K562 (cell line): Measurements from ENCODE around the gene SLC1A3. TPM values are rescaled to one million over a fixed set of nuclear protein-coding genes. Genes with fewer than 3 reads are reported as not detected.

Source experiments
- ATF7 ChIP-seq: fragments of 450-650 bp; IDR thresholded peaks from 2 replicates; pipeline ENCODE4 v1.7.1; 2014; ENCODE audit warnings: mild to moderate bottlenecking, moderate library complexity
- ELF2 ChIP-seq: fragments of 250-450 bp; sonication (Bioruptor Pico); IDR thresholded peaks from 2 replicates; pipeline ENCODE4 v1.5.0; 2021; ENCODE audit warnings: mild to moderate bottlenecking
- KDM1A ChIP-seq, 2 experiments: fragments of 450-650 bp; IDR thresholded peaks; 2 replicates each; pipeline ENCODE4 v1.6.1; 2016; ENCODE audit warnings: mild to moderate bottlenecking in 2 of 2
- SIN3B ChIP-seq: fragments of 450-650 bp; IDR thresholded peaks from 2 replicates; pipeline ENCODE4 v1.6.1; 2017; ENCODE audit warnings: low read depth, mild to moderate bottlenecking, moderate library complexity
- SMAD4 ChIP-seq: fragments of 250-450 bp; sonication (Bioruptor Pico); conservative IDR thresholded peaks from 2 replicates; pipeline ENCODE4 v1.8.0; 2021; ENCODE audit warnings: inconsistent platforms, mild to moderate bottlenecking, moderate library complexity
- STAT5A ChIP-seq: IDR thresholded peaks from 2 replicates; pipeline ENCODE4 v1.6.1; 2012; ENCODE audit warnings: low read length, inconsistent platforms, borderline replicate concordance
- ZNF311 ChIP-seq: fragments of 250-450 bp; sonication (Bioruptor Pico); IDR thresholded peaks from 2 replicates; pipeline ENCODE4 v1.4.0; 2020; ENCODE audit warnings: mild to moderate bottlenecking, moderate library complexity
- ZNF77 ChIP-seq: fragments of 250-450 bp; sonication (Bioruptor Pico); IDR thresholded peaks from 2 replicates; pipeline ENCODE4 v1.5.0; 2020
- polyA plus RNA-seq, 8 experiments: library from polyadenylated mRNA; depleted of rRNA in 4 of 8; stranded (reverse) in 5 of 8; unstranded in 3 of 8; fragments of >200 nt; fragmentation: Nextera tagmentation in 2 of 8; fragmentation: Illumina TruSeq in 1 of 8; extraction: Ambion mirVana in 2 of 8; extraction: Trizol in 1 of 8; gene quantifications; 2 replicates each; pipeline versions ENCODE4 v1.2.1 to v1.2.3, GENCODE V29; 2011 to 2014; ENCODE audit warnings: inconsistent platforms in 1 of 8, missing spikeins in 1 of 8
- total RNA-seq, 7 experiments: library from RNA; depleted of rRNA in 6 of 7; stranded (reverse); fragments of >200 nt in 6 of 7; fragmentation: Illumina TruSeq in 2 of 7; extraction: Trizol in 2 of 7; gene quantifications; 2 replicates each; pipeline versions ENCODE4 v1.2.1 to v1.2.3, GENCODE V29; 2011 to 2021; ENCODE audit warnings: low replicate concordance in 1 of 7
- TF ChIP-seq, protein P1 (sequence below): fragments of 450-650 bp; IDR thresholded peaks from 2 replicates; pipeline ENCODE4 v1.6.1; 2017; ENCODE audit warnings: antibody characterized with exemption
- TF ChIP-seq, protein P2 (sequence below): fragments of 200-600 bp; sonication (generic); IDR thresholded peaks from one replicate; pipeline ENCODE4 v1.6.1; 2012; ENCODE audit warnings: mild to moderate bottlenecking, low read depth, low read length, inconsistent platforms
- TF ChIP-seq, protein P3 (sequence below): fragments of 250-450 bp; sonication (Bioruptor Pico); IDR thresholded peaks from 2 replicates; pipeline ENCODE4 v1.6.1; 2021; ENCODE audit warnings: mild to moderate bottlenecking
- TF ChIP-seq, protein P4 (sequence below): fragments of 450-650 bp; formaldehyde crosslinking; conservative IDR thresholded peaks from 2 replicates; pipeline ENCODE4 v1.4.0; 2022; ENCODE audit warnings: mild to moderate bottlenecking, missing genetic modification characterization

Gene SLC1A3
- total and polyA plus RNA-seq, 9 of the 15 experiments (the other 6 are each of a cell fraction or from before 2014, with no cell fraction given), result 0.13 TPM; not detected in 8

DNA sequence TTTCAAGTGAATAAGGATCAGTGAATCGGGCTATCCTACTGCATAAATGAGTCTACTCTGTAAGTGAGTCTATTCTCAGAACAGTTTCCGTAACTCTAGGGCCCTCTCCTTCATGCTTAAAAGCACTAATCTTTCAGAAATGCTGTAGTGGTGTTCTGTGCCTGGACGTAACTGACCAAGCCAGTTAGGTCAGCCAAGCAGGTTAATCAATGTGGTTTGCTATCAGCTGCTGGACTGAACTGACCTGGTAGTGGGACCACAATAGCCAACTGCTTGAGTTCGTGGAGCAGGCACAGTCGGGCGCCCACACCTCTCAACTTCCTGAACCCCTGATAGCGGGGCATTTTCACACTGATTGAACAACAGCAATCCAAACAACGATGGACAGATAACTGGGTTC lies 6.8 kb downstream of the SLC1A3 start (continued):
- TF ChIP-seq, protein P1, sequence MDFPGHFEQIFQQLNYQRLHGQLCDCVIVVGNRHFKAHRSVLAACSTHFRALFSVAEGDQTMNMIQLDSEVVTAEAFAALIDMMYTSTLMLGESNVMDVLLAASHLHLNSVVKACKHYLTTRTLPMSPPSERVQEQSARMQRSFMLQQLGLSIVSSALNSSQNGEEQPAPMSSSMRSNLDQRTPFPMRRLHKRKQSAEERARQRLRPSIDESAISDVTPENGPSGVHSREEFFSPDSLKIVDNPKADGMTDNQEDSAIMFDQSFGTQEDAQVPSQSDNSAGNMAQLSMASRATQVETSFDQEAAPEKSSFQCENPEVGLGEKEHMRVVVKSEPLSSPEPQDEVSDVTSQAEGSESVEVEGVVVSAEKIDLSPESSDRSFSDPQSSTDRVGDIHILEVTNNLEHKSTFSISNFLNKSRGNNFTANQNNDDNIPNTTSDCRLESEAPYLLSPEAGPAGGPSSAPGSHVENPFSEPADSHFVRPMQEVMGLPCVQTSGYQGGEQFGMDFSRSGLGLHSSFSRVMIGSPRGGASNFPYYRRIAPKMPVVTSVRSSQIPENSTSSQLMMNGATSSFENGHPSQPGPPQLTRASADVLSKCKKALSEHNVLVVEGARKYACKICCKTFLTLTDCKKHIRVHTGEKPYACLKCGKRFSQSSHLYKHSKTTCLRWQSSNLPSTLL, result no peak
- no peak for TF ChIP-seq KDM1A (IDR thresholded peaks at IDR 0.05)
- TF ChIP-seq ZNF77 (CRISPR knock-in tag), result no peak
- no peak for TF ChIP-seq STAT5A
- no peak for TF ChIP-seq SMAD4 (CRISPR knock-in tag)
- TF ChIP-seq ATF7, result no peak
- TF ChIP-seq, protein P2, sequence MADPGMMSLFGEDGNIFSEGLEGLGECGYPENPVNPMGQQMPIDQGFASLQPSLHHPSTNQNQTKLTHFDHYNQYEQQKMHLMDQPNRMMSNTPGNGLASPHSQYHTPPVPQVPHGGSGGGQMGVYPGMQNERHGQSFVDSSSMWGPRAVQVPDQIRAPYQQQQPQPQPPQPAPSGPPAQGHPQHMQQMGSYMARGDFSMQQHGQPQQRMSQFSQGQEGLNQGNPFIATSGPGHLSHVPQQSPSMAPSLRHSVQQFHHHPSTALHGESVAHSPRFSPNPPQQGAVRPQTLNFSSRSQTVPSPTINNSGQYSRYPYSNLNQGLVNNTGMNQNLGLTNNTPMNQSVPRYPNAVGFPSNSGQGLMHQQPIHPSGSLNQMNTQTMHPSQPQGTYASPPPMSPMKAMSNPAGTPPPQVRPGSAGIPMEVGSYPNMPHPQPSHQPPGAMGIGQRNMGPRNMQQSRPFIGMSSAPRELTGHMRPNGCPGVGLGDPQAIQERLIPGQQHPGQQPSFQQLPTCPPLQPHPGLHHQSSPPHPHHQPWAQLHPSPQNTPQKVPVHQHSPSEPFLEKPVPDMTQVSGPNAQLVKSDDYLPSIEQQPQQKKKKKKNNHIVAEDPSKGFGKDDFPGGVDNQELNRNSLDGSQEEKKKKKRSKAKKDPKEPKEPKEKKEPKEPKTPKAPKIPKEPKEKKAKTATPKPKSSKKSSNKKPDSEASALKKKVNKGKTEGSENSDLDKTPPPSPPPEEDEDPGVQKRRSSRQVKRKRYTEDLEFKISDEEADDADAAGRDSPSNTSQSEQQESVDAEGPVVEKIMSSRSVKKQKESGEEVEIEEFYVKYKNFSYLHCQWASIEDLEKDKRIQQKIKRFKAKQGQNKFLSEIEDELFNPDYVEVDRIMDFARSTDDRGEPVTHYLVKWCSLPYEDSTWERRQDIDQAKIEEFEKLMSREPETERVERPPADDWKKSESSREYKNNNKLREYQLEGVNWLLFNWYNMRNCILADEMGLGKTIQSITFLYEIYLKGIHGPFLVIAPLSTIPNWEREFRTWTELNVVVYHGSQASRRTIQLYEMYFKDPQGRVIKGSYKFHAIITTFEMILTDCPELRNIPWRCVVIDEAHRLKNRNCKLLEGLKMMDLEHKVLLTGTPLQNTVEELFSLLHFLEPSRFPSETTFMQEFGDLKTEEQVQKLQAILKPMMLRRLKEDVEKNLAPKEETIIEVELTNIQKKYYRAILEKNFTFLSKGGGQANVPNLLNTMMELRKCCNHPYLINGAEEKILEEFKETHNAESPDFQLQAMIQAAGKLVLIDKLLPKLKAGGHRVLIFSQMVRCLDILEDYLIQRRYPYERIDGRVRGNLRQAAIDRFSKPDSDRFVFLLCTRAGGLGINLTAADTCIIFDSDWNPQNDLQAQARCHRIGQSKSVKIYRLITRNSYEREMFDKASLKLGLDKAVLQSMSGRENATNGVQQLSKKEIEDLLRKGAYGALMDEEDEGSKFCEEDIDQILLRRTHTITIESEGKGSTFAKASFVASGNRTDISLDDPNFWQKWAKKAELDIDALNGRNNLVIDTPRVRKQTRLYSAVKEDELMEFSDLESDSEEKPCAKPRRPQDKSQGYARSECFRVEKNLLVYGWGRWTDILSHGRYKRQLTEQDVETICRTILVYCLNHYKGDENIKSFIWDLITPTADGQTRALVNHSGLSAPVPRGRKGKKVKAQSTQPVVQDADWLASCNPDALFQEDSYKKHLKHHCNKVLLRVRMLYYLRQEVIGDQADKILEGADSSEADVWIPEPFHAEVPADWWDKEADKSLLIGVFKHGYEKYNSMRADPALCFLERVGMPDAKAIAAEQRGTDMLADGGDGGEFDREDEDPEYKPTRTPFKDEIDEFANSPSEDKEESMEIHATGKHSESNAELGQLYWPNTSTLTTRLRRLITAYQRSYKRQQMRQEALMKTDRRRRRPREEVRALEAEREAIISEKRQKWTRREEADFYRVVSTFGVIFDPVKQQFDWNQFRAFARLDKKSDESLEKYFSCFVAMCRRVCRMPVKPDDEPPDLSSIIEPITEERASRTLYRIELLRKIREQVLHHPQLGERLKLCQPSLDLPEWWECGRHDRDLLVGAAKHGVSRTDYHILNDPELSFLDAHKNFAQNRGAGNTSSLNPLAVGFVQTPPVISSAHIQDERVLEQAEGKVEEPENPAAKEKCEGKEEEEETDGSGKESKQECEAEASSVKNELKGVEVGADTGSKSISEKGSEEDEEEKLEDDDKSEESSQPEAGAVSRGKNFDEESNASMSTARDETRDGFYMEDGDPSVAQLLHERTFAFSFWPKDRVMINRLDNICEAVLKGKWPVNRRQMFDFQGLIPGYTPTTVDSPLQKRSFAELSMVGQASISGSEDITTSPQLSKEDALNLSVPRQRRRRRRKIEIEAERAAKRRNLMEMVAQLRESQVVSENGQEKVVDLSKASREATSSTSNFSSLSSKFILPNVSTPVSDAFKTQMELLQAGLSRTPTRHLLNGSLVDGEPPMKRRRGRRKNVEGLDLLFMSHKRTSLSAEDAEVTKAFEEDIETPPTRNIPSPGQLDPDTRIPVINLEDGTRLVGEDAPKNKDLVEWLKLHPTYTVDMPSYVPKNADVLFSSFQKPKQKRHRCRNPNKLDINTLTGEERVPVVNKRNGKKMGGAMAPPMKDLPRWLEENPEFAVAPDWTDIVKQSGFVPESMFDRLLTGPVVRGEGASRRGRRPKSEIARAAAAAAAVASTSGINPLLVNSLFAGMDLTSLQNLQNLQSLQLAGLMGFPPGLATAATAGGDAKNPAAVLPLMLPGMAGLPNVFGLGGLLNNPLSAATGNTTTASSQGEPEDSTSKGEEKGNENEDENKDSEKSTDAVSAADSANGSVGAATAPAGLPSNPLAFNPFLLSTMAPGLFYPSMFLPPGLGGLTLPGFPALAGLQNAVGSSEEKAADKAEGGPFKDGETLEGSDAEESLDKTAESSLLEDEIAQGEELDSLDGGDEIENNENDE, result no peak
- TF ChIP-seq, protein P3, sequence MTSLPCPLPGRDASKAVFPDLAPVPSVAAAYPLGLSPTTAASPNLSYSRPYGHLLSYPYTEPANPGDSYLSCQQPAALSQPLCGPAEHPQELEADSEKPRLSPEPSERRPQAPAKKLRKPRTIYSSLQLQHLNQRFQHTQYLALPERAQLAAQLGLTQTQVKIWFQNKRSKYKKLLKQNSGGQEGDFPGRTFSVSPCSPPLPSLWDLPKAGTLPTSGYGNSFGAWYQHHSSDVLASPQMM, result no peak
- no peak for TF ChIP-seq ZNF311 (CRISPR knock-in tag)
- TF ChIP-seq, protein P4, sequence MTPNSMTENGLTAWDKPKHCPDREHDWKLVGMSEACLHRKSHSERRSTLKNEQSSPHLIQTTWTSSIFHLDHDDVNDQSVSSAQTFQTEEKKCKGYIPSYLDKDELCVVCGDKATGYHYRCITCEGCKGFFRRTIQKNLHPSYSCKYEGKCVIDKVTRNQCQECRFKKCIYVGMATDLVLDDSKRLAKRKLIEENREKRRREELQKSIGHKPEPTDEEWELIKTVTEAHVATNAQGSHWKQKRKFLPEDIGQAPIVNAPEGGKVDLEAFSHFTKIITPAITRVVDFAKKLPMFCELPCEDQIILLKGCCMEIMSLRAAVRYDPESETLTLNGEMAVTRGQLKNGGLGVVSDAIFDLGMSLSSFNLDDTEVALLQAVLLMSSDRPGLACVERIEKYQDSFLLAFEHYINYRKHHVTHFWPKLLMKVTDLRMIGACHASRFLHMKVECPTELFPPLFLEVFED (CRISPR knock-in tag), result no peak
- no peak for TF ChIP-seq ELF2 (CRISPR knock-in tag)
- TF ChIP-seq SIN3B, result no peak
